ENCODE data around the gene LENG1.
"Not testable (repeated sequence)": the region's sequence is repeated elsewhere in the genome, so short reads cannot be mapped to it uniquely, and the experiment has no call there.

LENG1 gene

GRCh38 chr19:54189145-54189734 lies 29.7 kb upstream of the LENG1 start, which contains the start of gene MBOAT7:
TSS of gene MBOAT7 (minus strand) at chr19:54189580. CDS start at chr19:54188508, 1,072 bp downstream.
- no peak for FAIRE-seq

- FAIRE-seq: no peak
Measured at GRCh38 chr19:54188215-54188871, 28.8 kb upstream of the LENG1 start.

GRCh38 chr19:54186934-54187381 lies 27.4 kb upstream of the LENG1 start:
- FAIRE-seq: no peak

GRCh38 chr19:54186351-54186750 lies 26.8 kb upstream of the LENG1 start:
- no peak for FAIRE-seq

GRCh38 chr19:54183431-54183830 lies 23.9 kb upstream of the LENG1 start:
- no peak for FAIRE-seq

- not testable (repeated sequence) for FAIRE-seq
Measured at GRCh38 chr19:54181894-54182293, 22.4 kb upstream of the LENG1 start.

- FAIRE-seq: no peak
Measured at GRCh38 chr19:54180691-54181091, 21.2 kb upstream of the LENG1 start.

GRCh38 chr19:54179921-54180461 lies 20.5 kb upstream of the LENG1 start:
- FAIRE-seq: peak; percentile 85

GRCh38 chr19:54179262-54179852 lies 19.8 kb upstream of the LENG1 start:
- no peak for FAIRE-seq

- no peak for FAIRE-seq
Measured at GRCh38 chr19:54178581-54179261, 19.2 kb upstream of the LENG1 start.

GRCh38 chr19:54173951-54174834 lies 14.7 kb upstream of the LENG1 start:
- FAIRE-seq: no peak

- no peak for FAIRE-seq
Measured at GRCh38 chr19:54173359-54173699, 13.8 kb upstream of the LENG1 start.

- FAIRE-seq: no peak
Measured at GRCh38 chr19:54172471-54173358, 13.2 kb upstream of the LENG1 start, which contains the start of gene TMC4. TSS of gene TMC4 (minus strand) at chr19:54173160. CDS start at chr19:54173117, 43 bp downstream.

- FAIRE-seq: not testable (repeated sequence)
Measured at GRCh38 chr19:54171736-54172431, 12.4 kb upstream of the LENG1 start.

GRCh38 chr19:54169149-54169740 lies 9.7 kb upstream of the LENG1 start:
- no peak for FAIRE-seq

GRCh38 chr19:54168174-54168917 lies 8.8 kb upstream of the LENG1 start:
- FAIRE-seq: no peak

GRCh38 chr19:54165222-54165621 lies 5.7 kb upstream of the LENG1 start:
- no peak for FAIRE-seq

- no peak for FAIRE-seq
Measured at GRCh38 chr19:54164369-54165068, 5.0 kb upstream of the LENG1 start.

- FAIRE-seq: no peak
Measured at GRCh38 chr19:54162884-54163283, 3.4 kb upstream of the LENG1 start.
